22Rv1 (cell line): ENCODE results near the gene DNAH2.

Experiments
- ZFX ChIP-seq: fragments of 450-650 bp; IDR thresholded peaks from 2 replicates; pipeline ENCODE4 v1.6.1; 2017; ENCODE audit warnings: antibody characterized with exemption, borderline replicate concordance
- TF ChIP-seq, protein P1 (sequence below): fragments of 450-650 bp; IDR thresholded peaks from 2 replicates; pipeline ENCODE4 v1.5.1; 2017; ENCODE audit warnings: mild to moderate bottlenecking

DNA sequence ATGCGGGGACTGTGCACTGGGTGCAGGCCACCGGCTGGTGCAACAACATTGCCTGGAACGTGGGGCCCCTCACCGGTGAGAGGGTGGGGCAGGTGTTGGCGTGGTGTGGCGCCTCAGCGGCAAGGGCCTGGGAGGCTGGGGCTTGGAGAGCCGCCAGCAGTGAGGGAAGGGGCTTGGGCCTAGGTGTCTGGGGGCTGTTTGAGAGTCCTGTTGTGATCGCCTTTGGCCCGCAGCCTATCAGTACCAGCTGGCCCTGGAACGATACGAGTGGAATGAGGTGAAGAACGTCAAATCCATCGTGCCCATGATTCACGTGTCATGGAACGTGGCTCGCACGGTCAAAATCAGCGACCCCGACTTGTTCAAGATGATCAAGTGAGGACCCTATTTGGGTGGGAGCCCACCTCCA is 134.7 kb downstream of the DNAH2 start:
- TF ChIP-seq, protein P1, sequence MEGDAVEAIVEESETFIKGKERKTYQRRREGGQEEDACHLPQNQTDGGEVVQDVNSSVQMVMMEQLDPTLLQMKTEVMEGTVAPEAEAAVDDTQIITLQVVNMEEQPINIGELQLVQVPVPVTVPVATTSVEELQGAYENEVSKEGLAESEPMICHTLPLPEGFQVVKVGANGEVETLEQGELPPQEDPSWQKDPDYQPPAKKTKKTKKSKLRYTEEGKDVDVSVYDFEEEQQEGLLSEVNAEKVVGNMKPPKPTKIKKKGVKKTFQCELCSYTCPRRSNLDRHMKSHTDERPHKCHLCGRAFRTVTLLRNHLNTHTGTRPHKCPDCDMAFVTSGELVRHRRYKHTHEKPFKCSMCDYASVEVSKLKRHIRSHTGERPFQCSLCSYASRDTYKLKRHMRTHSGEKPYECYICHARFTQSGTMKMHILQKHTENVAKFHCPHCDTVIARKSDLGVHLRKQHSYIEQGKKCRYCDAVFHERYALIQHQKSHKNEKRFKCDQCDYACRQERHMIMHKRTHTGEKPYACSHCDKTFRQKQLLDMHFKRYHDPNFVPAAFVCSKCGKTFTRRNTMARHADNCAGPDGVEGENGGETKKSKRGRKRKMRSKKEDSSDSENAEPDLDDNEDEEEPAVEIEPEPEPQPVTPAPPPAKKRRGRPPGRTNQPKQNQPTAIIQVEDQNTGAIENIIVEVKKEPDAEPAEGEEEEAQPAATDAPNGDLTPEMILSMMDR = no peak
- TF ChIP-seq ZFX = no peak
